ENCODE results near the gene SMOC1.

- no peak for TF ChIP-seq EP300 (IDR thresholded peaks at IDR 0.05)
- TF ChIP-seq POLR2A (IDR thresholded peaks at IDR 0.05), result no peak
- peak in 1 of 2 donors; percentile 46 for TF ChIP-seq CTCF (IDR thresholded peaks at IDR 0.05)
- TF ChIP-seq POLR2AphosphoS5 (IDR thresholded peaks at IDR 0.05), result no peak
These were observed 134.2 kb downstream of the SMOC1 start for GRCh38 chr14:70013271-70013873.

Data from suprapubic skin (tissue), 4 donors.